Measurements from ENCODE around the gene TOR2A. TPM values are rescaled to one million over a fixed set of nuclear protein-coding genes. Genes with fewer than 3 reads are reported as not detected.

The TOR2A gene
- total and polyA plus RNA-seq, 2 experiments from 2014 or later = 16.8 to 28.8 TPM

GRCh38 chr9:127700140-127700539 is 35.0 kb downstream of the TOR2A start:
- Histone ChIP-seq H2AFZ (no peak overlapping the region), H3K9me2 (replicated peaks; ENCODE audit: insufficient read depth) (no peaks in the 10 kb centered on the region), H3K4me1 (ENCODE audit: insufficient read depth) (no peaks in the 10 kb centered on the region), H3K4me3 (no peak overlapping the region), H4K20me1 (ENCODE audit: insufficient read depth, poor library complexity, severe bottlenecking) (no peaks in the 10 kb centered on the region), H3K36me3 (replicated peaks; ENCODE audit: insufficient read depth, low read depth) (no peaks in the 10 kb centered on the region), H3K27ac (no peak overlapping the region), H3K79me2 (no peaks in the 10 kb centered on the region), H3K9me3 (ENCODE audit: low read depth) (no peaks in the 10 kb centered on the region), H3K4me2 (no peak overlapping the region), H3K27me3 (no peaks in the 10 kb centered on the region)
- no peak for TF ChIP-seq CTCF (IDR thresholded peaks at IDR 0.05; ENCODE audit: poor library complexity)
- no peak for DNase-seq (ENCODE audit: low spot score)
- 95% methylated on average over 2 of the region's 2 CpGs for WGBS (ENCODE audit: low lambda C conversion rate, missing lambda C conversion rate)

GRCh38 chr9:127698985-127699670 is 36.0 kb downstream of the TOR2A start:
- Histone ChIP-seq H3K4me3 (no peak overlapping the region), H3K9me3 (ENCODE audit: low read depth) (no peaks in the 10 kb centered on the region), H4K20me1 (ENCODE audit: insufficient read depth, poor library complexity, severe bottlenecking) (no peaks in the 10 kb centered on the region), H3K4me1 (ENCODE audit: insufficient read depth) (no peaks in the 10 kb centered on the region), H3K4me2 (peak overlapping the region; percentile 69), H3K9me2 (replicated peaks; ENCODE audit: insufficient read depth) (no peaks in the 10 kb centered on the region), H3K27me3 (no peaks in the 10 kb centered on the region), H3K36me3 (replicated peaks; ENCODE audit: insufficient read depth, low read depth) (no peaks in the 10 kb centered on the region), H3K79me2 (no peaks in the 10 kb centered on the region), H2AFZ (peak overlapping the region; percentile 68), H3K27ac (peak overlapping the region; percentile 50)
- TF ChIP-seq EZH2 (IDR thresholded peaks at IDR 0.05; ENCODE audit: borderline replicate concordance) (no peak), CTCF (IDR thresholded peaks at IDR 0.05; ENCODE audit: poor library complexity) (no peak), EZH2phosphoT487 (IDR thresholded peaks at IDR 0.05; ENCODE audit: low read depth, severe bottlenecking, unreplicated experiment) (no peak)
- DNase-seq (ENCODE audit: low spot score) = peak; percentile 95
- WGBS (ENCODE audit: low lambda C conversion rate, missing lambda C conversion rate) = 22% methylated on average over 41 of the region's 41 CpGs

- 94% methylated on average over 5 of the region's 5 CpGs for WGBS (ENCODE audit: low lambda C conversion rate, missing lambda C conversion rate)
- H3K27ac ChIP-seq = no peak overlapping the region
- H3K27me3 ChIP-seq = no peaks in the 10 kb centered on the region
- no peaks in the 10 kb centered on the region for H4K20me1 ChIP-seq (ENCODE audit: insufficient read depth, poor library complexity, severe bottlenecking)
- no peaks in the 10 kb centered on the region for H3K9me2 ChIP-seq (replicated peaks; ENCODE audit: insufficient read depth)
- H3K4me1 ChIP-seq (ENCODE audit: insufficient read depth) = no peaks in the 10 kb centered on the region
- H3K36me3 ChIP-seq (replicated peaks; ENCODE audit: insufficient read depth, low read depth) = no peaks in the 10 kb centered on the region
- no peak overlapping the region for H3K4me2 ChIP-seq
- TF ChIP-seq EZH2 (IDR thresholded peaks at IDR 0.05; ENCODE audit: borderline replicate concordance) (no peak), EZH2phosphoT487 (IDR thresholded peaks at IDR 0.05; ENCODE audit: low read depth, severe bottlenecking, unreplicated experiment) (no peak), CTCF (IDR thresholded peaks at IDR 0.05; ENCODE audit: poor library complexity) (no peak)
- H3K4me3 ChIP-seq = no peak overlapping the region
- H2AFZ ChIP-seq = no peak overlapping the region
- H3K9me3 ChIP-seq (ENCODE audit: low read depth) = no peaks in the 10 kb centered on the region
- no peaks in the 10 kb centered on the region for H3K79me2 ChIP-seq
- no peak for DNase-seq (ENCODE audit: low spot score)
Observed at GRCh38 chr9:127698386-127698785, 36.7 kb downstream of the TOR2A start.

All from hepatocyte (in vitro differentiated cells).